GM18868 (cell line): Measurements from ENCODE around the gene SLC25A53.
A peak's percentile ranks its signal among the peaks of the same experiment; 100 is the strongest.
"Not testable (repeated sequence)": the region's sequence is repeated elsewhere in the genome, so short reads cannot be mapped to it uniquely, and the experiment has no call there.

Experiments used
- ATAC-seq: cut with Tn5 transposase; IDR thresholded peaks from one replicate; pipeline ENCODE4 v1.9.1; 2021; ENCODE audit warnings: mild to moderate bottlenecking, moderate library complexity; ENCODE audit not compliant: unreplicated experiment

The SLC25A53 gene

GRCh38 chrX:104134583-104135261 is 22.1 kb downstream of the SLC25A53 start:
- no peak for ATAC-seq

- no peak for ATAC-seq
Measured at GRCh38 chrX:104130808-104131207, 26.0 kb downstream of the SLC25A53 start.

- no peak for ATAC-seq
Measured at GRCh38 chrX:104126856-104127255, 30.0 kb downstream of the SLC25A53 start.

GRCh38 chrX:104122829-104123228 is 34.0 kb downstream of the SLC25A53 start:
- no peak for ATAC-seq

GRCh38 chrX:104118765-104119164 is 38.0 kb downstream of the SLC25A53 start:
- no peak for ATAC-seq

- ATAC-seq, result no peak
Measured at GRCh38 chrX:104117759-104118158, 39.0 kb downstream of the SLC25A53 start.

GRCh38 chrX:104113222-104113965 is 43.4 kb downstream of the SLC25A53 start:
- ATAC-seq, result peak; percentile 57

- ATAC-seq, result peak; percentile 72
Measured at GRCh38 chrX:104112326-104112951, 44.4 kb downstream of the SLC25A53 start, which contains the start of gene ZCCHC18. Gene ZCCHC18, plus strand, starts transcription at chrX:104112523. Its CDS starts 1,589 bp downstream, at chrX:104114112.

- peak; percentile 47 for ATAC-seq
Measured at GRCh38 chrX:104110491-104111240, 46.1 kb downstream of the SLC25A53 start.

GRCh38 chrX:104108955-104109354 is 47.9 kb downstream of the SLC25A53 start:
- no peak for ATAC-seq

- ATAC-seq, result no peak
Measured at GRCh38 chrX:104105330-104106262, 51.2 kb downstream of the SLC25A53 start.

- no peak for ATAC-seq
Measured at GRCh38 chrX:104104676-104105075, 52.1 kb downstream of the SLC25A53 start.

- ATAC-seq, result no peak
Measured at GRCh38 chrX:104098919-104099318, 57.9 kb downstream of the SLC25A53 start.

- ATAC-seq, result peak; percentile 79
Measured at GRCh38 chrX:104098151-104098808, 58.5 kb downstream of the SLC25A53 start.

- ATAC-seq, result no peak
Measured at GRCh38 chrX:104085919-104086318, 70.9 kb downstream of the SLC25A53 start.

- ATAC-seq, result no peak
Measured at GRCh38 chrX:104085477-104085876, 71.3 kb downstream of the SLC25A53 start.

GRCh38 chrX:104084534-104085277 is 72.1 kb downstream of the SLC25A53 start:
- ATAC-seq, result no peak

GRCh38 chrX:104084063-104084462 is 72.7 kb downstream of the SLC25A53 start:
- no peak for ATAC-seq

GRCh38 chrX:104077854-104078253 is 79.0 kb downstream of the SLC25A53 start:
- ATAC-seq, result not testable (repeated sequence)
